Measurements from ENCODE around the gene KDM5A. TPM values are rescaled to one million over a fixed set of nuclear protein-coding genes. Genes with fewer than 3 reads are reported as not detected.

KDM5A gene
- total RNA-seq, 2 donors from 2014 or later, result 24.4 to 67.6 TPM

GRCh38 chr12:402029-402389, 12.9 kb upstream of the KDM5A start:
- Histone ChIP-seq H3K36me3 (replicated peaks in 1 of 2; ENCODE audit: insufficient read depth in 1 of 2, low read depth in 2 of 2) (no peaks in the 10 kb centered on the region), H3K27ac (peak overlapping the region in 2 of 4 donors; percentile 6 to 61), H3K9me3 (no peaks in the 10 kb centered on the region), H3K27me3 (no peaks in the 10 kb centered on the region), H3K4me1 (peaks cover 12% of the 10 kb centered on the region), H3K4me3 (peak overlapping the region in 1 of 2 donors; percentile 98)
- 0 to 1% methylated on average over 8 of the region's 8 CpGs for whole genome bisulfite sequencing, 2 donors
- ATAC-seq (no peak), DNase-seq (no peak)
- intact Hi-C loops (cut with DNase I), result no loop called here
- no peak for TF ChIP-seq POLR2A (IDR thresholded peaks at IDR 0.05)

GRCh38 chr12:401235-402028, 12.3 kb upstream of the KDM5A start, which contains the start of gene CCDC77:
TSS of gene CCDC77 (plus strand) at chr12:401644. CDS start at chr12:409384, 7,740 bp downstream.
- Histone ChIP-seq H3K4me1 (peaks cover 12% of the 10 kb centered on the region), H3K27me3 (no peaks in the 10 kb centered on the region), H3K27ac (peak within 1 kb of the TSS in 3 of 4 donors; percentile 6 to 61 (median 53)), H3K36me3 (replicated peaks in 1 of 2; ENCODE audit: insufficient read depth in 1 of 2, low read depth in 2 of 2) (no peaks in the 10 kb centered on the region), H3K4me3 (peak within 1 kb of the TSS in 1 of 2 donors; percentile 98), H3K9me3 (no peaks in the 10 kb centered on the region)
- TF ChIP-seq CTCF (IDR thresholded peaks at IDR 0.05) (peak in 5 of 7 experiments; percentile 8 to 45 (median 33)), POLR2A (IDR thresholded peaks at IDR 0.05) (peak in 2 of 3 donors; percentile 17 to 37)
- WGBS, 2 donors, result 0% methylated on average over 28 to 45 of the region's 45 CpGs
- intact Hi-C loops (cut with DNase I), result no loop called here
- ATAC-seq, result peak; percentile 100
- DNase-seq, result peak; percentile 89 to 92 (median 92)

GRCh38 chr12:400828-401227, 11.7 kb upstream of the KDM5A start:
- ATAC-seq, result no peak
- peak overlapping the region in 1 of 4 donors; percentile 61 for H3K27ac ChIP-seq
- WGBS, 2 donors, result 48 to 58% methylated on average over 8 of the region's 8 CpGs

GRCh38 chr12:388541-389141, 479 bp downstream of the KDM5A start:
- H3K4me1 ChIP-seq, result peaks cover 34% of the 10 kb centered on the region
- peak overlapping the region; percentile 57 to 94 for H3K4me3 ChIP-seq
- 0% methylated on average over 21 to 34 of the region's 35 CpGs for WGBS, 2 donors
- DNase-seq (peak; percentile 7 to 25 (median 17)), ATAC-seq (peak; percentile 4)
- peak overlapping the region; percentile 75 to 93 (median 86) for H3K27ac ChIP-seq
- no peak for TF ChIP-seq POLR2A (IDR thresholded peaks at IDR 0.05)
- TF ChIP-seq CTCF (IDR thresholded peaks at IDR 0.05), result no peak
- no peaks in the 10 kb centered on the region for H3K9me3 ChIP-seq
- H3K27me3 ChIP-seq, result no peaks in the 10 kb centered on the region
- H3K36me3 ChIP-seq (replicated peaks in 1 of 2; ENCODE audit: insufficient read depth in 1 of 2, low read depth in 2 of 2), result peaks cover 0 to 9% of the 10 kb centered on the region in 2 donors
- intact Hi-C loops (cut with DNase I), result no loop called here

More at GRCh38 chr12:400828-401227, 11.7 kb upstream of the KDM5A start:
- no peak for DNase-seq
- Histone ChIP-seq H3K4me1 (peaks cover 12% of the 10 kb centered on the region), H3K9me3 (no peaks in the 10 kb centered on the region), H3K4me3 (peak overlapping the region in 1 of 2 donors; percentile 98), H3K36me3 (replicated peaks in 1 of 2; ENCODE audit: insufficient read depth in 1 of 2, low read depth in 2 of 2) (no peaks in the 10 kb centered on the region), H3K27me3 (no peaks in the 10 kb centered on the region)
- intact Hi-C loops (cut with DNase I), result no loop called here
- TF ChIP-seq POLR2A (IDR thresholded peaks at IDR 0.05) (no peak), CTCF (IDR thresholded peaks at IDR 0.05) (no peak)

- Histone ChIP-seq H3K4me1 (peaks cover 34% of the 10 kb centered on the region), H3K36me3 (replicated peaks in 1 of 2; ENCODE audit: insufficient read depth in 1 of 2, low read depth in 2 of 2) (peaks cover 0 to 13% of the 10 kb centered on the region in 2 donors), H3K27me3 (no peaks in the 10 kb centered on the region), H3K9me3 (no peaks in the 10 kb centered on the region), H3K27ac (peak overlapping the region in 3 of 4 donors; percentile 75 to 93 (median 93)), H3K4me3 (peak overlapping the region in 1 of 2 donors; percentile 94)
- ATAC-seq (no peak), DNase-seq (no peak)
- 2 to 4% methylated on average over 2 of the region's 2 CpGs for WGBS, 2 donors
- intact Hi-C loops (cut with DNase I), result no loop called here
- TF ChIP-seq CTCF (IDR thresholded peaks at IDR 0.05), result no peak
- no peak for TF ChIP-seq POLR2A (IDR thresholded peaks at IDR 0.05)
These were observed 1.1 kb downstream of the KDM5A start for GRCh38 chr12:388012-388411.
